Activated T-cell treated with anti-CD3 and anti-CD28 coated beads, Interleukin-2, amount 50 U/mL, for 1 hour (primary cell): ENCODE measurements around the gene PKD2L2.
"Not testable (repeated sequence)": the region's sequence is repeated elsewhere in the genome, so short reads cannot be mapped to it uniquely, and the experiment has no call there.

Experiments
- DNase-seq: peaks from one replicate; pipeline ENCODE4 v3.0.0-alpha.2; 2020

The PKD2L2 gene

GRCh38 chr5:137960141-137960540, 70.9 kb downstream of the PKD2L2 start:
- DNase-seq = no peak

- DNase-seq = no peak
Observed at GRCh38 chr5:137960819-137961218, 71.6 kb downstream of the PKD2L2 start.

- not testable (repeated sequence) for DNase-seq
Observed at GRCh38 chr5:137970384-137970783, 81.1 kb downstream of the PKD2L2 start.

- no peak for DNase-seq
Observed at GRCh38 chr5:137975208-137975607, 86.0 kb downstream of the PKD2L2 start.

GRCh38 chr5:137989419-137989818, 100.2 kb downstream of the PKD2L2 start:
- DNase-seq = no peak
